Fibroblast of gingiva (primary cell): ENCODE data around the gene WDR27.
"Not testable (repeated sequence)": the region's sequence is repeated elsewhere in the genome, so short reads cannot be mapped to it uniquely, and the experiment has no call there.

ENCODE experiments used
- DNase-seq: peaks from one replicate; pipeline ENCODE4 v3.0.0-alpha.2; 2011; ENCODE audit warnings: low read depth

Gene WDR27

DNA sequence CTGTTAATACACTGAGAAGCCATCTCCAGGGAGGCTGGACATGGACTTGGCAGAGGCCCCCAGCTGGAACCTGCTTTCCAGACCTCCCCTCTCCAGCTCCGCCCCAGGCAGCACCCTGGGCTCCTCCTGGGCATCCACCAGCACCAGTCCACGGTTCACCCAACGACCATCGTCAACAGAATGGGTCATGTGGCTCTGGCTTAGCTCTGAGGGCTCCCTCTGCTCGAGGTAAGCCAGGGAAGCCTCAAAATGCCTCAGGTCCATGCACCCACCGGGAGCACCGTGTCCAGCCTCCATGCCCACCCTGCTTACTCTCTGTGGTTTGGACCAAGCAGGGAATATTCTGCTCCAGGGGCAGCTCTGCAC is 40.5 kb downstream of the WDR27 start:
- no peak for DNase-seq

DNA sequence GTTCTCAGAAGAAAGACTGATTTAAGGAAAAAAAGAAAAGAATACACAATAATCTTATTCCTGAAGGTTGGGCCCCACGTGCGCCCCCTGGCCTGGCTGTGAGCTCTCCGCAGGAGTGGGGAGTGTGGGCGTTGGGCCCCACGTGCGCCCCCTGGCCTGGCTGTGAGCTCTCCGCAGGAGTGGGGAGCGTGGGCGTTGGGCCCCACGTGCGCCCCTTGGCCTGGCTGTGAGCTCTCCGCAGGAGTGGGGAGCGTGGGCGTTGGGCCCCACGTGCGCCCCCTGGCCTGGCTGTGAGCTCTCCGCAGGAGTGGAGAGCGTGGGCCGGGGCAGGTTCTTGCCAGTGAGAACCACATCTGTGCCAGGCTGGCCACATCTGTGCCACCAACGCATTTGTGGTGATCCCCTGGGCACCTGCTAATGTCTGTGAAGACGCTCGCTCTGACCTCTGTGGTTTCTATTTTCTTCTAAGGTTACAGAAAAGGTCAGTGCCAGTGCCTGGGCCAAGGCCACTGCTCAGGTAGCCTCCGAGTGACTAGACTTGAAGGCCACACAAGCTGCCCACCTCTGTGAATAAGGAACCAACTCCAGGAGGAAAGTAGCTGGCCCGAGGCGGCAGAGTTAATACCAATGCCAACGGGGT is 41.0 kb downstream of the WDR27 start:
- no peak for DNase-seq

DNA sequence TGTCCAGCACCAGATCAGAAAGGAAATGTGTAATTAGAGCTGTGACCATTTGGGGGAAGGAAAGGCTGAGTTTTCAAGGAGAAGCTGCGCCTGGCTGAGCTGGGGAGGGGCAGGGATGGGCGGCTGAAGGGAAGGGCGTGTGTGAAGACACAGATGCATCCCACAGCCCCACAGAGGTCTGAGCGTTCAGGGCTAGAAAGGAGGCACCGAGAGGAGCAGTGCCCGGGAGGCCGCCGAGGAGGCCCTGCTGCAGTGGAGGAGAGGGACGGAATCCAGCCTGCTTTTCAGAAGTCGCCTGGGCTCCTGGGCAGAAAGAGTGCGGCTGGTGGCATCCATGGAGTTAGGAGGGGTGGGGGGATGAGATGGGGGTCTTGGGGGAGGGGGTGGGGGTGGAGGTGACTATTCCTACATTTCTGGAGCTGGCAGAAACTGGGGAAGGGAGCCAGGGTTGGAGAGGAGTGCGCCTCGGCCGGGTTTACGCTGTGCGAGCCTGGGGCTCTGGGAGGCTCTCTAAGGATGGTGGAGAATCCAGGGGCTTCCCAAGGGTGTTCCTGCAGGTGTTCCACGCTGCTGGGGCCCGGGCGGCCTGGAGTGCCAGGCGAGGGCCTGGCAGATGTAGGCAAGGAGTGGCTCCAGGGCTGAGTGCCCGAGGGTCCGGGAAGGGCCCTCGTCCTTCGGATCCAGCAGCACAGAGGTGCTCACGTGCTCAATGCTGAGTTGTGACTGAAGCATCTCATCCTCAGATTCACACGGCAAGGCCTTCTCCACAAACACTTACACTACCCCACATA is 41.8 kb downstream of the WDR27 start:
- DNase-seq: no peak

DNA sequence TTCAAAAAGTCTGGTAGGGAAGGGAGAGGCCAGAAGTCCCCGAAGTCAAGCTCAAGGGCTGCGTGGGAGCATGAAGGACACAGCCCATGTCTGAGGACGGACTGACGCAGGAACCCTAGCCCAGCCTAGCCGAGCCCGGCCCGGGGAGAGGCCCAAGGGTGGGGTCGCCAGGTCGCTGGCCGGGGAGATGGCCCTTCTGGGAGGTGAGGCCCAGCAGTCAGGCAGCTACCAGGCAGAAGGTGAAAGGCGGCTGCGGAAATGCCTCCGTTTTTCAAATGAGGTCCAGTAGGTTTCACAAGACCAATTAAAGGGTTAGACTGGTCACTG is 44.6 kb downstream of the WDR27 start:
- DNase-seq: no peak

DNA sequence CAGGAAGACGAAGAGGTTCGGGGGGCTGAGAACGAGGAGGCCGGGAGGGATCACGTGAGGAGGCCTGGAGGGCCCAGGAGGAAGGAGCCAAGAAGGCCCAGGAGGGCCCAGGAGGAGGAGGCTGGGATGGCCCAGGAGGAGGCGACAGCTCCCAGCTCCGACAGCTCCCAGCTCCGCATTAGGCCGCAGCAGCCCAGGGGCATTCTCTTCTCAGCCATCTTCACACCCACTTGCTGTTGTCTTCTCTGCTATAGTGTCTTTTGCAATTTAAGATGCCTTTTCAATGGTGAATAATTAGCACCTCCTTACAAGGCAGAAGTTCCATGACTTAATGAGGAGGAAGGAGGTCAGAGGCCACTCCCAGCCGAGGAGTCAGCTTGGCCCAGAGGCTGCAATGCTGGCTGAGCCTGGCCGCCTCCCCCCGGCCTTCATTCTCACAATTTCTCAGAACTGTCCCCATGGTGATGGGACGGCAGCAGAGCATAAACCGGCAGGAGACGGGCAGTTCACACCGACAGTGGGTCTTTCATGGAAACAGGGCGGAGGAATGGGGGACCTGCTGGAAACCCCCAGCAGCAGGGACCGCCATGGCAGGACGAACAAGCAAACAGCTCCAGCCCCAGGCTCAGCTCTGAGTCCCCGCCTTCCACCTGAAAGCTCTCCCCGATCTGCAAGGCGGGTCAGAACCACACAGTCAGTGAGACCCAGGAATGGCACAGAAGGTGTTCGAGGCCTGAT is 45.1 kb downstream of the WDR27 start:
- DNase-seq: no peak

DNA sequence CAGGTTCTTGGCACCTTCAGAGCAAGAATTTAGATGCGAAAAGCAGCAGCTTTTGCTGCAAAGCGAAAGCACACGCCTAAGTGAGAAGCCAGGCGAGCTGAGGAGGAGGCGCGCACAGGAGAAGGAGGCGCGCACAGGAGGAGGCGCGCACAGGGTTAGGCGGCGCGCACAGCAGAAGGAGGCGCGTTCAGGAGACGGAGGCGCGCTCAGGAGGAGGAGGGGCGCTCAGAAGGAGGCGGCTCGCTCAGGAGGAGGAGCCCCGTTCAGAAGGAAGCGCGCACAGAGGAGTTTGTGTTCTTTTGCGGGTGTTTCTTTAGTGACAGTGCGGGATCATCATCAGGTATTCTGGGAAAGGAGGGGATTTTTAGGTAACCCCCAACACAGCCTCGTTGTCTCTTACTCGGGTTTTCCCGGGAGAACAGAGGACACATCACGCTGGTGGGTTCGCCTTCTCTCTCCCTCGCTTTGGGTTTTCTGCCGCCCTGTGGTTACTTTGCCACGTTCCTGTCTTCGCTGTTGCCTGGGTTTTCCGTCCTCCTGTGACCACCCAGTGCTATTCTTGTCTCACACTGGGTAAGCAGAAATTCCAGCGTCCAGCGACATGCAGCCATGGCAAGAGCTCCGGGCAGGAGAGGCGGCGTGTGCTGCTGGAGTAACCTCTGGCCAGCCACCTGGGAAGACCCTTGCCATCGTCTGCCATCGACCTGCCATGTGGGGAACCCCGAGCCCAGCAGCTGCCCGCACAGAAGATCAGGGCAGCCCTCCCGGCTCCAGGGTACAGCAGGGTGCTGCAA is 47.0 kb downstream of the WDR27 start:
- peak; percentile 81 for DNase-seq

DNA sequence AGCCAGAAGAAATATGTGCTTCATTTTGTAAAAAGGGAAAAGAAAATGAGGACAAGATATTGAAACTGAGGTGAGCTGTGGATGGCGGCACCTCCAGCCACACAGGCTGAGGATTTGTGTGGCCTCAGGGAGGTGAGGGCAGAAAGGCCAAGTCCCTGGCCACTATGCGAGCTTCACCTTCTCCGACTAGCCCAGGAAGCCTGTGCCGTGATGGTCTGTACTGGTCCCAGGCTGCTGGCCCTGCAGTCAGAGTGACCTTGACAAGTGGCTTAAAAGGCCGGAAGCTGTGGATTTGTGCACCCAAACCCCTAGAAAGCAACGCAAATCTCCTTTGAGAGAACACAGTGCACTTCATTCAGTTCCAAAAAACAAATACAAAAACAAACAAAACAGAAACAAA is 48.1 kb downstream of the WDR27 start:
- no peak for DNase-seq

DNA sequence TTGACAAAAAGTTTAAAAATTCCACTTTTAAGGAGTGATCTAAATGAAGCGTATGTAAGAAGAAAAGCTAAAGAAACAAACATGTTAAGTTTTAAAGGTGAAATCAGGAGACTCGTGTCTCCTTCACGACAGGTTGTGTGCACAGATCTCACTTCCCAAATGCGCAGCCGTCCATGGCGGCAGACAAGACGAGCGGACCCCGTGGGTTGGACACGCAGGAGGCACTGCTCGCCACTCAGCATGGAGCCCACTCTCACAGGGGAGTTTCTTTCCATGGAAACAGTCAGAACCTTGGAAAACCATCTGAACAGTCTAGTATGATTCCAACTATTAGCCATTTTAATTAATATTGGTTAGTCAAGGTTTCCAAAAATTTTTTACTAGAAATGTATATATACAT is 48.9 kb downstream of the WDR27 start:
- DNase-seq: no peak

DNA sequence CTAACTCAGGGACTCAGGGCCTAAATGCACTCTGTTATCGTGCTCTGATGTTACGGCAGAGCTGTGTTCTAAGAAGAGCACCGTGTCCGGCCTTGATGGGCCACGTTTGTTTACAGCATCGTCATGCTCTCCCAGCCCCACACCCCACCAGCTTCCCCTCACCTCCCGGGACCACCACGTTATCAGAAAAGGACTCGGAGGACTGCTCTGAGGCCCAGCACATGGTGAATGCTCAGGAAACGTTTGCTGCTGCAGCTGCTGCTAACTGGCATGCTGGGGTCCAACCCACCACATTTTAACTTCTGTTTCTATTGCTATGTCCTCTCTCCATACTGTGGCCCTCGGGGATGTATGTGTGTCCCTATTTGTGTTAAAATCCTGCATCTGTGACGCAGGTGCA is 50.3 kb downstream of the WDR27 start:
- no peak for DNase-seq

DNA sequence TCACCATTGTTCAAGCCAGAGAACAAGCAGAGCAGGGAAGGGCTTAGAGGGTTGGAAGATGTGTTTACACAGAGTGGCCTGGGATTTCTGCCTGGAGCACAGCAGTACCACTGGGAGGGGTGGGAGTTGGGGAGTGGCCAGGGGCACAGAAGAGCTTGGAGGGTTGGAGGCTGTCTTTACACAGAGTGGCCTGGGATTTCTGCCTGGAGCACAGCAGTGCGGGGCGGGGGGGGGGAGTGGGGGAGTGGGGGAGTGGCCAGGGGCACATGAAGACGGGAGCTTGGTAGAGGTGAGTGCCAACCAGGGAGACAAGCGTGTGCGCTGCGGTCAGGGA is 50.9 kb downstream of the WDR27 start:
- no peak for DNase-seq

DNA sequence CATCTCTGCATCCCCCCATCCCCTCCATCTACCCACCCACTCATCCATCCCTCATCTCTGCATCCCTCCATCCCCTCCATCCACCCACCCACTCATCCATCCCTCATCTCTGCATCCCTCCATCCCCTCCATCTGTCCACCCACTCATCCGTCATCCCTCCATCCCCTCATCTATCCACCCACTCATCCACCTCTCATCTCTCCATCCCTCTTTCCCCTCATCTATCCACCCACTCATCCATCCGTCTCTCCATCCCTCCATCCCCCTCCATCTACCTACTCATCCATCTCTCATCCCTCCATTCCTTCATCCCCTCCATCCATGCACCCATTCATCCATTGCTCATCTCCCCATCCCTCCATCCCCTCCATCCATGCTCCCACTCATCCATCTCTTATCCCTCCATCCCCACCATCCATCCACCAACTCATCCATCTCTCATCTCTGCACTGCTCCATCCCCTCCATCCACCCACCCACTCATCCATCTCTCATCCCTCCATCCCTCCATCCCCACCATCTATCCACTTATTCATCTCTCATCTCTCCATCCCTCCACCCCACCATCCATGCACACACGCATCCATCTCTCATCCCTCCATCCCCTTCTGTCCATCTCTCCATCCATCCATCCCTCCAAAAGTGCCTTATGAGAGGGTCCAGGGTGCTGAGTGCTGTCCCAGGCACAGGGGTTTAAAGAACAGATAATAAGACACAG is 51.4 kb downstream of the WDR27 start:
- no peak for DNase-seq

DNA sequence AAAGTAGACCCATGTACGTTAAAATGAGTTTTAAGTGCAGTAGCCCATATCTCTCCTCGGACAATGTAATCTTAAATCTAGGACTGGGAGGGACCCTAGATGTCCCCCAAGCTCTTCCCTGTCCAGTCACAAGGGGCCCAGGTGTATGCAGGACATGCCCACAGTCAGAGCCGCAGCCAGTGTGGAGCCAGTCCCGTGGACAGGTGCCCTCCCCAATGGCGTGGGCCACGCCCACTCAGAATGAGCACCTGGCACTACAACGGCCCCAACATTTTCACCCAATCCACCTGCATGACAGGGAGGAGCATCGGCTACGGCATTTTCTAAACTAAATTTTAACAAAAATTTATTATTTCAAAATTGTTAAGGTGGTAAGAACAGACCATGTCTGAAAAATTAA is 53.2 kb downstream of the WDR27 start:
- no peak for DNase-seq

DNA sequence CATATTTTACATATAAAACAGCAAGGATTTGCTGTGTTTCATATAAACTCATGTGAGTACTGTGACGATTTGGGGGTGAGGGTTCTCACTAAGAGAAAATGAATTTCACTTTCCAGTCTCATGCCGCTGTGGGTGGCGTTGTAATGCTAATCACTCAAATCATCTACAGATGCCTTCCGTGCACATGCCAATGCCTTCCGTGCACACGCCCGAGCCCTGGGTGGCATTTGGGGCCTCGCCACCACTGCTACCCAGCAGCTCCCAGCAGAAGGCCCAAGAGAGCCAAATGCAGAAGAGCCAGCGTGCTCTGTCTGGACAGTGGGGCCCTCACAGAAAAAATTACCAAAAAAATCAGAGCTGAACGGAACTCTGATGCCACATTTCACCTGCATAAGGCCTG is 53.7 kb downstream of the WDR27 start:
- DNase-seq: no peak

DNA sequence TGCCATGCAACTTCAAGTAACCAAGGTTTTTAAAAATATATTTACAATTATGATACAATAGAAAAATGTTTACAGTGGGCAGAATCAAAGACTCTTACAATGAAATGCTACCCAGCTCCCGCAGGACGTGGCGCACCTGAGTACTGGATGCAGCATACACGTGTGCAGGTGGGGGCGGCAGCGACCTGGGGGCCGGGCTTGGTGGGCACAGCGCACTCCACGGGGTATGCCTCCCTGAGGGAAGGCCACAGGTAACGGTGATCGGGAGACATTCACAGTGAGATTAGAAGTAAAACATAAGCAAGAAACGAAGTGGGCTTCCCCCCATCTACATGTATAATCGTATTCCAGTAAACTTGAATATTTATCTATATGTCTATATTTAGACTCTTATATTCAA is 54.2 kb downstream of the WDR27 start:
- no peak for DNase-seq

DNA sequence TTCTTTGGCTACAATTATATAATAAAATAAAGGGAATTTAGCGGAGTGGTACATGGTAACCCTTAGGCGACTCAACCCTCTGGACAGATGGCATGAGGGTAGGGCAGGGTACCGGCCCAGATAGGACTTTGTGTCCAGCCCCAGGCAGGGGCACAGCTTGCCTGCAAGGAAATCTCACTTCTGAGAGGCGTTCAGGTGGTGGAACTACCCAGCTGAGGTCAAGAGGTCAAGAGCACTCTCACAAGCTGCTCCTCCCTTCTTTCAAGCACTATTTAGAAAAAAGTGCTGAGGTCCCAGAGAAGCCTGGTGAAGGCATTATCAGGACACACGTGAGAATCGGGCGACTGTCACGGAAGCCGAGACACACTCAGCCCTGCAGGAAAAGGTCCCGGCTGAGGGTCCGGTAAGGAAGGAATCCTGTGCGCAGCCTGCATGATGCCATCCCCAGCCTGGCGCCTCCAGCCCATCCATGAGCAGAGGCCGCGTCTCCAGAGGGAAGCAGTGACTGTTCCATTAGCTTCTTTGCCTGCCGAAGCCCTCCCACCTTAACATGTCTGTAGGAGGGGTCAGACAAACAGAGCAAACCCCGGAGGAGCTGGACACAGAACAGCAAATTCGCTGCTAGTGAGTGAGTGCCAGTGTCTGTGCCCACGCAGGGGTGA is 54.8 kb downstream of the WDR27 start:
- no peak for DNase-seq

DNA sequence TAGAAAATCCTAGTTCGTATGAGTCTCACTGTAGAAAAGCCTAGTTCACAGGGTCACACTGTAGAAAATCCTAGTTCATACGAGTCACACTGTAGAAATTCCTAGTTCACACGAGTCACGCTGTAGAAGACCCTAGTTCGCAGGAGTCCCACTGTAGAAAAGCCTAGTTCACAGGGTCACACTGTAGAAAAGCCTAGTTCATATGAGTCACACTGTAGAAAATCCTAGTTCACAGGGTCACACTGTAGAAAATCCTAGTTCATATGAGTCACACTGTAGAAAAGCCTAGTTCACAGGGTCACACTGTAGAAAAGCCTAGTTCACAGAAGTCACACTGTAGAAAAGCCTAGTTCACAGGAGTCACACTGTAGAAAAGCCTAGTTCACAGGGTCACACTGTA is 56.4 kb downstream of the WDR27 start:
- not testable (repeated sequence) for DNase-seq

DNA sequence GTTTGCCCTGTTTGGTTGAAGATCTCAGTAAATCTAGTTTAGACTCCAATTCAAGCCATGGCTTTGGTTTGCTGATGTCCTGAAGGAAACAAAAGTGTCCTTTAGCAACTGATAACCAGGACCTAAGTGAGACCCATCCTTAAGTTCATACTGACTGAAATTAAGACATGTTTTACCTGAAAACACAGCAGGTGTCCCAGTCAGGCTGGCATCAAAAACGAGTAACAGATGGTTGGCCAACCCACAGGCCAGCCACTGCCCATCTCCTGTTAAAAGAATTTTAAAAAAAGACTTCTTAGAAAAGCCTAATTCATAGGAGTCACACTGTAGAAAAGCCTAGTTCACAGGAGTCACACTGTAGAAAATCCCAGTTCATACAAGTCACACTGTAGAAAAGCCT is 58.3 kb downstream of the WDR27 start:
- no peak for DNase-seq

DNA sequence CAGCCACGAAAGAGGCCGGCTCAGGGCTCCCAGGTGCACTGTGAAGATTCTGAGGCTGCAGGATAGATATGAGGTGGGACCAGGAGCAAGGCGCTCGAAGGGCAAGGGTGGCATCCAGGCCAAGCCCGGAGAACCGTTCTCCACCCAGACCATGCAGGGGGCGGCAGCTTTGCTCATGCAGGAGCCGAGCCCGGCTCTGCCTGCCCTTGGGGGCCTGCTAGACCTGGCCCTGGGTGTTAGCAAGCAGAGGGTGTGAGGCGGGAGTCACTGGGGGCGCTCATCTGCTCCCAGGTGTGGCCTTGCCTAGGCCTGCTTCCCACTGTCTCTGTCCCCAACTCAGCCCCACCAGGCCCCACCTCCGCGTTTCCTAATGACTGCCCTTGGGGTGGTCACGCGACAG is 59.4 kb downstream of the WDR27 start:
- DNase-seq: no peak

DNA sequence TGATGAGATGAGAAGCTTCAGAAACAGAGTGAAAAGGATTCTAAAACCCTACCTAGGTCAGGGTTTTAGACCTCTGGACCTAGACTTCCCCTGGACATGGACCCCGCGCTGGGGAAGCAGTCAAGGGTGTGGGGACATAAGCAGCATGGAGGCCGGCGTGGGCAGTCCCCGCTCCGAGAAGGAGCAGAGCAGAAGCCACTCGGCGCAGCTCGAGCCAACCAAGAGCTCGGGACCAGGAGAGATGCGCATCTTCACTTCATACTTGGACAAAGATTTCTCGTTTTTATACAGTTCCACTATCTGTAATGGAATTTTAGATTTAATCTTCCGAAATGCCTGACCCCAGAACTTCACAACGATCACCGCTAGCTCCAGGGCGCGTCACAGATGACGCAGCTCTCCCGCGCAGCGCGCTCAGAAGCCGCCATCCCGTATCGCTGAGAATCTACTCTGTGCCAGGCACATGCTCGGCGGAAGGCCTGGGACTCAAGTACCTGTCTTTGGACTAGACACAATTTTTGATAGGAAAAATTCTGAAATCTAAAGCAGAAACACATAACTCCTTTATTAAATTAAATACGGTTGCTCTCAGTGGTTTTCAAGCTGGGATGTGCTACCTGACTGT is 60.3 kb downstream of the WDR27 start:
- DNase-seq: no peak

DNA sequence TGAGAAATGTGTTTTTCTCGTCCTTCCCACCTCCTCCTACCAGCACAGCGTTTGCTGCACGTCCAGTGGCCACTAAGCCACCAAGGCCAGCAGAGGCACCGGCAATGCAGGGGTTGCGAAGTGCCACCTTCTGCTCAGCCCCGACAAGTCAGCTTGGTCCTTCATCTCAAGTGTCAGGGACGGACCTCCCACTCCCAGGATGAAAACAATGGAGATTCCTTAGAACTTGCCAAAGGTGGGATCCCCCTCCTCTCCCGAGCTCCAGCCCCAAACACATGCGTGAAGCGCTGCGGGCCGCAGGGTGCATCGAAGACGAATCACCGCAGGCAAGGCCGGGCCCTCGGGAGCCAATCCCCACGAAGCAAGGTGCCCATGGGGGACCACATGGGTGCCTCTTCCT is 60.8 kb downstream of the WDR27 start:
- DNase-seq: no peak

DNA sequence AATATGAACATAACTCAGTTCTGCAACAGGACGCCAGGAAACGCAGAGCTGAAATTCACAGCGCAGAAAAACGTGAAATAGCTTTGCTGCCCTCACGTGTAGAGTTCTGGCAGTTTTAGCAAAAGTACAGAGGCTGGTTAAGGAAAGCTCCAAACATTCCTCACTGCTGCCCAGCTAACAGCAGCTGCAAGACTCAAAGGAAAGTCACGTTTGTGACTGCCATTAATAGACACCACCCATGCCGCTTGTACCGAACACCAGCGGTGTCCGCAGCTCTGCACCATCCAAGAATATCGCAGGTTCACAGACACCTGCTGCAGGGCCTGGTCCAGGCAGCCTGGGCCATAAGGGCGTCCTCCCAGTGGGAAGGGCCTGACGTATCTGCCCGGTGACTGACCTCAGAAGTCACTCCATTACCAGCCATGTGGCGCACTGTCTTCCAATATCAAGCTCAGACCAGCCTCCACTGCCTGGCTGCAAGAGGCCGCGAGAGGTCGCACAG is 61.4 kb downstream of the WDR27 start:
- peak; percentile 33 for DNase-seq
